HCT116 (cell line): ENCODE measurements around the gene ADAMTS9.

ENCODE experiments used
- ATF3 ChIP-seq: IDR thresholded peaks from 2 replicates; pipeline ENCODE4 v1.6.1; 2012
- CTCF ChIP-seq, 3 experiments: fragments of 200-600 bp in 1 of 3; sonication (generic) in 1 of 3; IDR thresholded peaks in 2 of 3; conservative IDR thresholded peaks in 1 of 3; 2 replicates each; pipeline ENCODE4 v1.5.1; 2012 to 2017; ENCODE audit warnings: low read depth in 2 of 3, low read length in 2 of 3, antibody characterized with exemption in 1 of 3, borderline replicate concordance in 1 of 3, control low read depth in 1 of 3, mild to moderate bottlenecking in 1 of 3, mixed read lengths in 1 of 3, mixed run types in 1 of 3, moderate library complexity in 1 of 3; ENCODE audit not compliant: insufficient read depth in 1 of 3
- EZH2 ChIP-seq: fragments of 200-600 bp; sonication (generic); IDR thresholded peaks from 2 replicates; pipeline ENCODE4 v1.6.1; 2017; ENCODE audit warnings: antibody characterized with exemption, mixed run types
- JUND ChIP-seq: IDR thresholded peaks from 2 replicates; pipeline ENCODE4 v1.6.1; 2012
- MAX ChIP-seq: IDR thresholded peaks from 2 replicates; pipeline ENCODE4 v1.6.1; 2012
- POLR2A ChIP-seq: IDR thresholded peaks from 2 replicates; pipeline ENCODE4 v1.7.0; 2011; ENCODE audit warnings: borderline replicate concordance; ENCODE audit not compliant: insufficient read depth, insufficient read length; ENCODE audit errors: extremely low read depth
- POLR2AphosphoS5 ChIP-seq: IDR thresholded peaks from 2 replicates; pipeline ENCODE4 v1.6.1; 2011; ENCODE audit warnings: mild to moderate bottlenecking, low read depth, low read length, moderate library complexity
- RAD21 ChIP-seq: IDR thresholded peaks from 2 replicates; pipeline ENCODE4 v1.6.1; 2012; ENCODE audit warnings: low read depth, mild to moderate bottlenecking
- REST ChIP-seq: IDR thresholded peaks from 2 replicates; pipeline ENCODE4 v1.6.1; 2012; ENCODE audit warnings: low read depth
- SIN3A ChIP-seq: IDR thresholded peaks from 2 replicates; pipeline ENCODE4 v1.6.1; 2012; ENCODE audit warnings: low read depth
- ZNF274 ChIP-seq: fragments of 200-500 bp; sonication (Bioruptor generic); IDR thresholded peaks from 2 replicates; pipeline ENCODE4 v1.6.1; 2014; ENCODE audit warnings: mild to moderate bottlenecking, low read depth, low read length, inconsistent platforms

GRCh38 chr3:64717411-64717810, 29.6 kb upstream of the ADAMTS9 start:
- TF ChIP-seq POLR2AphosphoS5 (no peak), ATF3 (no peak), CTCF (IDR thresholded peaks at IDR 0.05 in 2 of 3, conservative IDR thresholded peaks at IDR 0.05 in 1 of 3; ENCODE audit: borderline replicate concordance in 1 of 3, insufficient read depth in 1 of 3, low read depth in 2 of 3, low read length in 2 of 3) (no peak), RAD21 (no peak), JUND (no peak), POLR2A (no peak), EZH2 (no peak), SIN3A (no peak), MAX (no peak), ZNF274 (no peak), REST (no peak)
